Calu3 (cell line): ENCODE measurements around the gene RMRP. TPM values are rescaled to one million over a fixed set of nuclear protein-coding genes. Genes with fewer than 3 reads are reported as not detected.

Experiments
- BruUV-seq: library from RNA; stranded (reverse); fragments of 400-500 nt; replicated peaks from 2 replicates; lab custom pipeline; 2021; lab: Mats Ljungman, UMichigan
- CTCF ChIA-PET: fragments of 300-600 bp; sonication (Branson Sonifier 250); formaldehyde crosslinking; loops from one replicate; lab custom pipeline; 2022; ENCODE audit warnings: antibody characterized with exemption; lab: Charles Lee
- DNase-seq: peaks from one replicate; pipeline ENCODE4 v3.0.0; 2022
- H3K27ac Mint-ChIP-seq: one replicate; pipeline ENCODE4 v1.8.0; 2022; ENCODE audit warnings: mixed read lengths; ENCODE audit not compliant: unreplicated experiment
- H3K27me3 Mint-ChIP-seq: one replicate; pipeline ENCODE4 v1.8.0; 2022; ENCODE audit warnings: mixed read lengths; ENCODE audit not compliant: unreplicated experiment
- H3K36me3 Mint-ChIP-seq: one replicate; pipeline ENCODE4 v1.8.0; 2022; ENCODE audit warnings: mild to moderate bottlenecking, moderate library complexity, mixed read lengths; ENCODE audit not compliant: insufficient read depth, unreplicated experiment
- H3K4me1 Mint-ChIP-seq: one replicate; pipeline ENCODE4 v1.8.0; 2022; ENCODE audit warnings: mild to moderate bottlenecking, low read depth, mixed read lengths; ENCODE audit not compliant: unreplicated experiment
- H3K4me3 Mint-ChIP-seq: one replicate; pipeline ENCODE4 v1.8.0; 2022; ENCODE audit warnings: mild to moderate bottlenecking, low read depth, moderate library complexity, mixed read lengths; ENCODE audit not compliant: unreplicated experiment
- H3K9me3 Mint-ChIP-seq: one replicate; pipeline ENCODE4 v1.8.0; 2022; ENCODE audit warnings: low read depth, mixed read lengths; ENCODE audit not compliant: unreplicated experiment
- CTCF ChIP-seq: fragments of 200-600 bp; IDR thresholded peaks from one replicate; pipeline ENCODE4 v1.8.0; 2022; ENCODE audit warnings: antibody characterized with exemption; ENCODE audit not compliant: unreplicated experiment
- intact Hi-C: fragments of 100-400 bp; cut with micrococcal nuclease; formaldehyde crosslinking; loops from one replicate; pipeline ENCODE4 v1.10.0; 2022; ENCODE audit not compliant: unreplicated experiment
- total RNA-seq: library from RNA; stranded (reverse); gene quantifications from 2 replicates; pipeline ENCODE4 v1.2.3, GENCODE V29; 2022

RMRP gene
- total RNA-seq, 1 experiment from 2014 or later, result 8,471 TPM

GRCh38 chr9:35686222-35687203 is 28.7 kb upstream of the RMRP start:
- Mint-ChIP-seq H3K9me3 (no peaks in the 10 kb centered on the region), H3K27ac (no peak overlapping the region), H3K27me3 (no peaks in the 10 kb centered on the region), H3K4me3 (no peak overlapping the region), H3K36me3 (peaks cover 58% of the 10 kb centered on the region), H3K4me1 (peaks cover 9% of the 10 kb centered on the region)
- no peak for TF ChIP-seq CTCF
- no peak for DNase-seq
- BruUV-seq, result no TSS peak
- intact Hi-C loops, result no loop called here
- CTCF ChIA-PET, result interaction anchor here (0.6 to 0.7 kb wide), 2 partner anchors 10 to 75 kb away, joined by 3 to 6 read pairs; no protein-coding TSS in a partner anchor

- CTCF ChIA-PET, result interaction anchor here (0.7 kb wide), 1 partner anchor 11 kb away, joined by 3 read pairs; no protein-coding TSS in a partner anchor
- Mint-ChIP-seq H3K27me3 (no peaks in the 10 kb centered on the region), H3K9me3 (no peaks in the 10 kb centered on the region), H3K27ac (no peak overlapping the region), H3K4me1 (peaks cover 16% of the 10 kb centered on the region), H3K4me3 (no peak overlapping the region), H3K36me3 (peaks cover 48% of the 10 kb centered on the region)
- DNase-seq, result no peak
- no peak for TF ChIP-seq CTCF
- intact Hi-C loops, result no loop called here
- BruUV-seq, result no TSS peak
These were observed 27.7 kb upstream of the RMRP start for GRCh38 chr9:35685506-35685905.

DNA sequence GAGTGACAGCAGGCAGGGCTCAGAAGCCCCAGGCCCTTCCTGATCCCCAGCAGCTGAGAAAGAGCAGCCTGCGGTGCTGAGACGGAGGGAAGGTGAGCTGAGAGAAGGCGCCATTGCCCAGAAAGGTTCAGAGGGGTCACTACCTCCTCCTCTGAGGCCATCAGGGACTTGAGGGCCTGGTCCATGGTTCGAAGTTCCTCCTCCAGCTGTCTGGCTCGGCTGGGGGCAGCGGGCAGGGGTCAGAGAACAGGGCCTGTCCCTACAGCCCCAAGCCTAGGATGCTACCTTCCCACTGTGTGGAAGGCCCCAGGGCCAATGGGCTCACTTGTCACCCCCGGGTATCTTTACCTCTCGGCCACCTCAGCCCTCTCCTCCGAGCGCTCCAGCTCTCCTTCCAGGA is 27.1 kb upstream of the RMRP start:
- CTCF ChIA-PET, result no interaction called here
- no peak for DNase-seq
- intact Hi-C loops, result no loop called here
- no peaks in the 10 kb centered on the region for H3K27me3 Mint-ChIP-seq
- H3K4me1 Mint-ChIP-seq, result peaks cover 16% of the 10 kb centered on the region
- H3K9me3 Mint-ChIP-seq, result no peaks in the 10 kb centered on the region
- BruUV-seq, result no TSS peak
- H3K36me3 Mint-ChIP-seq, result peaks cover 45% of the 10 kb centered on the region
- no peak for TF ChIP-seq CTCF
- no peak overlapping the region for H3K4me3 Mint-ChIP-seq
- H3K27ac Mint-ChIP-seq, result no peak overlapping the region

GRCh38 chr9:35683323-35683722 is 25.5 kb upstream of the RMRP start:
- no TSS peak for BruUV-seq
- Mint-ChIP-seq H3K36me3 (peaks cover 32% of the 10 kb centered on the region), H3K27ac (no peak overlapping the region), H3K27me3 (no peaks in the 10 kb centered on the region), H3K9me3 (no peaks in the 10 kb centered on the region), H3K4me1 (peaks cover 16% of the 10 kb centered on the region), H3K4me3 (no peak overlapping the region)
- CTCF ChIA-PET, result no interaction called here
- DNase-seq, result no peak
- intact Hi-C loops, result no loop called here
- TF ChIP-seq CTCF, result no peak
